ENCODE results near the gene JMJD6.

- TF ChIP-seq CTCF (IDR thresholded peaks at IDR 0.05 in 4 of 5, conservative IDR thresholded peaks at IDR 0.05 in 1 of 5) (no peak), POLR2A (IDR thresholded peaks at IDR 0.05) (no peak)
Observed at GRCh38 chr17:76718516-76718915, 7.9 kb downstream of the JMJD6 start.
